Stimulated activated memory B cell treated with anti-CD40 and anti-IgM and Interleukin-4, amounts not matched to agents 10 μg/mL and 1 μg/mL and 100 μg/mL, for 72 hours (primary cell): ENCODE measurements around the gene BRD4.

Source experiments
- ATAC-seq: fragments of 150-1000 bp; cut with Tn5 transposase; 2 replicates; pipeline ENCODE4 v1.10.0; 2021
- H3K27ac Mint-ChIP-seq: one replicate; pipeline ENCODE4 v1.8.0; 2022; ENCODE audit warnings: mild to moderate bottlenecking, mixed read lengths
- H3K27me3 Mint-ChIP-seq: one replicate; pipeline ENCODE4 v1.8.0; 2022; ENCODE audit warnings: mixed read lengths
- H3K36me3 Mint-ChIP-seq: one replicate; pipeline ENCODE4 v1.8.0; 2022; ENCODE audit warnings: mixed read lengths
- H3K4me1 Mint-ChIP-seq: one replicate; pipeline ENCODE4 v1.8.0; 2022; ENCODE audit warnings: mixed read lengths
- H3K4me3 Mint-ChIP-seq: one replicate; pipeline ENCODE4 v1.8.0; 2022; ENCODE audit warnings: mild to moderate bottlenecking, moderate library complexity, mixed read lengths
- H3K9me3 Mint-ChIP-seq: one replicate; pipeline ENCODE4 v1.8.0; 2022; ENCODE audit warnings: mixed read lengths

Gene BRD4

GRCh38 chr19:15187026-15188007 is 145.0 kb downstream of the BRD4 start:
- peaks cover 6% of the 10 kb centered on the region for H3K4me1 Mint-ChIP-seq
- no peak for ATAC-seq
- H3K27ac Mint-ChIP-seq = no peak overlapping the region
- peaks cover 4% of the 10 kb centered on the region for H3K9me3 Mint-ChIP-seq
- no peaks in the 10 kb centered on the region for H3K36me3 Mint-ChIP-seq
- H3K27me3 Mint-ChIP-seq = peaks cover 46% of the 10 kb centered on the region
- no peak overlapping the region for H3K4me3 Mint-ChIP-seq
